ENCODE data around the gene RAI14.

DNA sequence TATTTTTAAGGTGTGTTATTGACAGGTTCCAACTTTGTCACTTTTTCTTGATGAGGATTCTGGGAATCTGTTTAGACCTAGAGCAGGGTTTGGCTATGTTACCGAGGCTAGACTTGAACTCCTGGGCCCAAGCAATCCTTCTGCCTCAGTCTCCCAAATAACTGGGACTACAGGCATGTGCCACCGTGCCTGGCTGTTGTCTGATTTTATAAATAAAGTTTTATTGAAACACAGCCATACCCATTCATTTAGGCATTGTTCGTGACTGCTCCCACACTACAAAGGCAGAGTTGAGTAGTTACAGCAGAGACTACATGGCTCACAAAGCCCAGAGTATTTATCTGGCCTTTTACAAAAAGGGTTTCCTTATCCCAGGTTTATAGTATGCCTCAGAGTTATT, 102.4 kb downstream of the RAI14 start:
- TF ChIP-seq CTCF (IDR thresholded peaks at IDR 0.05; ENCODE audit: insufficient read depth, low read depth, low read length) (no peak), EZH2 (IDR thresholded peaks at IDR 0.05; ENCODE audit: insufficient read depth, low read length) (no peak)

All from astrocyte (in vitro differentiated cells and primary cell).